GM12878 (cell line): ENCODE results near the gene DNAJC15. TPM values are rescaled to one million over a fixed set of nuclear protein-coding genes. Genes with fewer than 3 reads are reported as not detected.

Source experiments
- ATAC-seq: fragments of 200-7000 bp; cut with Tn5 transposase; 3 replicates; pipeline ENCODE4 v1.9.1; 2020; ENCODE audit warnings: mild to moderate bottlenecking, moderate library complexity
- BruUV-seq: library from RNA; stranded (reverse); fragments of 400-500 nt; replicated peaks from 2 replicates; lab custom pipeline; 2021; lab: Mats Ljungman, UMichigan
- CTCF ChIA-PET: fragments of 300-600 bp; sonication (Branson Sonifier 250); formaldehyde crosslinking; extraction: SDS; loops from one replicate; lab custom pipeline; 2021; ENCODE audit warnings: inconsistent platforms; lab: Yijun Ruan, JAX
- POLR2A ChIA-PET: fragments of 350-600 bp; formaldehyde crosslinking; extraction: SDS; loops from one replicate; lab custom pipeline; 2021; ENCODE audit warnings: inconsistent platforms; lab: Charles Lee
- RAD21 ChIA-PET: fragments of 300-600 bp; sonication (Branson Sonifier 250); formaldehyde crosslinking; loops from one replicate; lab custom pipeline; 2023; ENCODE audit warnings: antibody characterized with exemption; ENCODE audit not compliant: unreplicated experiment; lab: Charles Lee
- SMC1A ChIA-PET: fragments of 300-600 bp; sonication (Branson Sonifier 250); formaldehyde crosslinking; loops from one replicate; lab custom pipeline; 2023; ENCODE audit not compliant: unreplicated experiment, uncharacterized antibody; lab: Charles Lee
- DNase-seq: peaks from one replicate; pipeline ENCODE4 v3.0.0-alpha.2; 2011; ENCODE audit warnings: low read depth, low spot score
- FAIRE-seq: peaks from 3 replicates; lab custom pipeline; 2011; peaks lifted over from hg19 to GRCh38; lab: Jason Lieb, UNC
- H2AFZ ChIP-seq: 2 replicates; pipeline ENCODE4 v1.6.0; 2011; ENCODE audit warnings: low read depth, low read length, control low read depth; ENCODE audit not compliant: control insufficient read depth
- H3K27ac ChIP-seq: 2 replicates; pipeline ENCODE4 v1.5.1; 2011; ENCODE audit warnings: control low read depth; ENCODE audit not compliant: control insufficient read depth, insufficient read depth
- H3K27me3 ChIP-seq, 2 experiments: replicated peaks in 1 of 2; 2 replicates each; pipeline versions ENCODE4 v1.6.0 to v1.6.1; 2011; ENCODE audit warnings: low read length in 1 of 2; ENCODE audit not compliant: control insufficient read depth in 2 of 2, insufficient read depth in 2 of 2
- H3K36me3 ChIP-seq, 2 experiments: 2 replicates each; pipeline ENCODE4 v1.5.1; 2011; ENCODE audit warnings: low read length in 1 of 2; ENCODE audit not compliant: control insufficient read depth in 2 of 2, insufficient read depth in 2 of 2
- H3K4me1 ChIP-seq: 2 replicates; pipeline ENCODE4 v1.6.1; 2011; ENCODE audit warnings: mild to moderate bottlenecking, low read length, moderate library complexity, mixed read lengths; ENCODE audit not compliant: control insufficient read depth, insufficient read depth
- H3K4me2 ChIP-seq: 2 replicates; pipeline ENCODE4 v1.6.0; 2011; ENCODE audit warnings: control low read depth; ENCODE audit not compliant: control insufficient read depth, insufficient read depth
- H3K4me3 ChIP-seq: fragments of 200-600 bp; sonication (generic); 2 replicates; pipeline ENCODE4 v1.5.1; 2016
- H3K79me2 ChIP-seq: 2 replicates; pipeline ENCODE4 v1.6.0; 2011; ENCODE audit warnings: low read length; ENCODE audit not compliant: control insufficient read depth, insufficient read depth
- H3K9ac ChIP-seq: 2 replicates; pipeline ENCODE4 v1.8.0; 2011; ENCODE audit warnings: low read length, control low read depth, mixed read lengths; ENCODE audit not compliant: control insufficient read depth, insufficient read depth
- H3K9me3 ChIP-seq: replicated peaks from 3 replicates; pipeline ENCODE4 v1.5.1; 2011; ENCODE audit warnings: mild to moderate bottlenecking, low read length; ENCODE audit not compliant: control insufficient read depth, insufficient read depth
- H4K20me1 ChIP-seq: 2 replicates; pipeline ENCODE4 v1.6.0; 2011; ENCODE audit not compliant: control insufficient read depth, insufficient read depth
- ATF7 ChIP-seq: fragments of 450-650 bp; IDR thresholded peaks from 2 replicates; pipeline ENCODE4 v1.6.1; 2016; ENCODE audit warnings: low read depth, mild to moderate bottlenecking
- BCL11A ChIP-seq: IDR thresholded peaks from 2 replicates; pipeline ENCODE4 v1.6.1; 2011; ENCODE audit warnings: low read depth, low read length
- CREM ChIP-seq: IDR thresholded peaks from 2 replicates; pipeline ENCODE4 v1.6.1; 2014; ENCODE audit warnings: antibody characterized with exemption, low read depth
- GABPA ChIP-seq: IDR thresholded peaks from 2 replicates; pipeline ENCODE4 v1.6.1; 2014; ENCODE audit warnings: antibody characterized with exemption, low read depth, mild to moderate bottlenecking, inconsistent platforms
- HCFC1 ChIP-seq: fragments of 150-350 bp; IDR thresholded peaks from 2 replicates; pipeline ENCODE4 v1.6.1; 2014; ENCODE audit warnings: low read length
- IRF4 ChIP-seq: IDR thresholded peaks from 2 replicates; pipeline ENCODE4 v1.6.1; 2011; ENCODE audit warnings: low read depth, low read length
- JUND ChIP-seq: IDR thresholded peaks from 2 replicates; pipeline ENCODE4 v1.6.1; 2012; ENCODE audit warnings: low read depth, mild to moderate bottlenecking, low read length, improper control_type of control experiment, moderate library complexity
- MEF2A ChIP-seq: IDR thresholded peaks from 2 replicates; pipeline ENCODE4 v1.6.1; 2011; ENCODE audit warnings: low read depth, mild to moderate bottlenecking, low read length, moderate library complexity; ENCODE audit not compliant: insufficient read depth
- MTA2 ChIP-seq: fragments of 450-650 bp; IDR thresholded peaks from 2 replicates; pipeline ENCODE4 v1.6.1; 2016; ENCODE audit warnings: low read depth, mild to moderate bottlenecking, moderate library complexity
- NR2C1 ChIP-seq: fragments of 450-650 bp; IDR thresholded peaks from 2 replicates; pipeline ENCODE4 v1.6.1; 2017; ENCODE audit warnings: antibody characterized with exemption, mild to moderate bottlenecking, moderate library complexity
- POLR2AphosphoS2 ChIP-seq: IDR thresholded peaks from 2 replicates; pipeline ENCODE4 v1.6.1; 2011; ENCODE audit warnings: low read depth, mild to moderate bottlenecking, low read length, improper control_type of control experiment, moderate library complexity
- SMAD5 ChIP-seq: IDR thresholded peaks from 2 replicates; pipeline ENCODE4 v1.6.1; 2016; ENCODE audit warnings: antibody characterized with exemption, low read depth
- SMARCA5 ChIP-seq: fragments of 450-650 bp; IDR thresholded peaks from 2 replicates; pipeline ENCODE4 v1.6.1; 2017; ENCODE audit warnings: mild to moderate bottlenecking
- SMC3 ChIP-seq: IDR thresholded peaks from 2 replicates; pipeline ENCODE4 v1.6.1; 2011; ENCODE audit warnings: low read length, improper control_type of control experiment, borderline replicate concordance
- WGBS: methylation state at CpG from one replicate; pipeline ENCODE4 v1.1.6; 2016; ENCODE audit warnings: low lambda C conversion rate; ENCODE audit not compliant: insufficient replicate concordance, insufficient coverage; ENCODE audit errors: missing lambda C conversion rate; 5-methylcytosine and 5-hydroxymethylcytosine counted together
- in situ Hi-C: fragments of 300-500 bp; cut with MboI; formaldehyde crosslinking; loops from 9 replicates; pipeline ENCODE4 v1.14.3; 2018; ENCODE audit warnings: mixed read lengths
- intact Hi-C: fragments of 100-400 bp; cut with micrococcal nuclease; formaldehyde crosslinking; loops from one replicate; pipeline ENCODE4 v1.14.2; 2022; ENCODE audit not compliant: unreplicated experiment
- polyA plus RNA-seq, 11 experiments: library from polyadenylated mRNA; depleted of rRNA in 4 of 11; unstranded in 6 of 11; stranded (reverse) in 5 of 11; fragments of >200 nt; fragmentation: Nextera tagmentation in 4 of 11; fragmentation: Illumina TruSeq in 1 of 11; extraction: Ambion mirVana in 4 of 11; extraction: Trizol in 1 of 11; gene quantifications; 1 replicate in 1 of 11; 2 replicates in 10 of 11; pipeline versions ENCODE4 v1.2.1 to v1.2.3, GENCODE V29; 2011 to 2016; ENCODE audit warnings: inconsistent platforms in 2 of 11, missing spikeins in 2 of 11, low read depth in 1 of 11
- total RNA-seq, 4 experiments: library from RNA; depleted of rRNA in 3 of 4; stranded (reverse); fragments of >200 nt in 3 of 4; fragmentation: Illumina TruSeq in 1 of 4; extraction: Trizol in 1 of 4; gene quantifications; 2 replicates each; pipeline versions ENCODE4 v1.2.1 to v1.2.3, GENCODE V29; 2013 to 2021
- TF ChIP-seq, protein P1 (sequence below): fragments of 450-650 bp; formaldehyde crosslinking; IDR thresholded peaks from 2 replicates; pipeline ENCODE4 v1.5.0; 2022; ENCODE audit warnings: mild to moderate bottlenecking, missing genetic modification characterization
- TF ChIP-seq, protein P2 (sequence below): fragments of 450-650 bp; IDR thresholded peaks from 2 replicates; pipeline ENCODE4 v1.6.1; 2014; ENCODE audit warnings: mild to moderate bottlenecking

Gene DNAJC15
- total and polyA plus RNA-seq, 10 of the 15 experiments (the other 5 are each of a cell fraction or from before 2014, with no cell fraction given) = 13.1 to 104 (median 54.4) TPM

DNA sequence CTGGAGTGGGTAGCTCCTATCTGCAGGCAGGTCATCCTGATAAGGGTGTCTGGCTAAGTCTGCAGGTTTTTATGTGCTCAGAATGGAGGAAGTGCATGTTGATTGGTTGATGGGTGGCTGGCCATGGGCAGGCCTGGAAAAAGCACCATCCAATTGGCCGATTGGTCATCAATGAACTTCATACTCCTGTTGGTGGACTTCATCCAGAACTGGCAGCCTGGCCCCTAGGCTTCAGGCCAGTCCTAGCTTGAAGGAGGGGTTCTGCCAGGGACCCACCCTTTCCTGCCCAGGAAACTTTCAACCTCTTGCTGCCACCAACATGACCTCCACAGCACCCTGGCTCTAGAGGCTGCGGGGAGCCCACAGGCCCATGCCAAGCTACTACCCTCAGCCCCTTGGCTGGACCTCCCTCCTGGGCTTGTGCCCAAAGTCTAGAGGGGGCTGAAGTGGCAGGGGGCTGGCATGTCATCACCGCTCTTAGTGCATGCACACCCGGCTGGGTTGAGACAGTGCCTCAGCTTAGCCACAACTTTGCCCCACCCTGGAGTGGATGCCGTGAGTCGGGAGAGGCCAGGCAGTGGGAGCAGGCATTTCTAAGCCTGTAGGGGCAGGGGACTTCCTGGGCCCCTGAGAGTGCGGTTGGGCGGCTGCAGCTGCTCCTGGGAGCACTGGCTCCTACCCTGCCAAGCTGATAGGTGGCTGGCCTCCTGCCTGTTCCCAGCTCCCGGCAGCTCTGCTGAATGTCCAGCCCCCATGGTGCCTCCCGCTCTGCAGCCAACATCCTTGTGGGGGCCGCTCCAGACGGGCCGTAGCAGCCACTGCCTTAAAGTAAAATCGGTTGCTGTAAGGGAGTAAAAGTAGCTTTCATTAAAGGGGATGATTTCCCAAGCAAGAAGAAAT lies 13.2 kb downstream of the DNAJC15 start:
- intact Hi-C loops = no loop called here
- peaks cover 8 to 10% of the 10 kb centered on the region in 2 experiments; a peak in 3 of 4 replicates for H3K36me3 ChIP-seq
- SMC1A ChIA-PET = interaction anchor here (1.0 to 1.7 kb wide), 3 partner anchors 9 to 65 kb away, joined by 3 read pairs; no protein-coding TSS in a partner anchor
- H2AFZ ChIP-seq = no peak overlapping the region
- no peak overlapping the region for H3K9ac ChIP-seq
- H3K9me3 ChIP-seq = peaks cover 6% of the 10 kb centered on the region; the same call in 1 of the 3 replicates
- H3K4me3 ChIP-seq = no peak overlapping the region
- no TSS peak for BruUV-seq
- FAIRE-seq (no peak), DNase-seq (no peak), ATAC-seq (no peak)
- RAD21 ChIA-PET = no interaction called here
- H3K27ac ChIP-seq = no peak overlapping the region
- 95% methylated on average over 14 of the region's 14 CpGs for WGBS
- peaks cover 8% of the 10 kb centered on the region for H3K4me1 ChIP-seq
- POLR2A ChIA-PET = interaction anchor here (0.6 kb wide), 1 partner anchor 725 kb away, joined by 3 read pairs; no protein-coding TSS in a partner anchor
- CTCF ChIA-PET = interaction anchor here (1.0 to 1.8 kb wide), 4 partner anchors 10 to 49 kb away, joined by 3 to 5 read pairs (median 4); partner anchors contain the start of gene DNAJC15
- no peaks in the 10 kb centered on the region for H3K27me3 ChIP-seq
- H3K79me2 ChIP-seq = peaks cover 21% of the 10 kb centered on the region
- in situ Hi-C loops = no loop called here
- no peaks in the 10 kb centered on the region for H4K20me1 ChIP-seq
- no peak overlapping the region for H3K4me2 ChIP-seq
- TF ChIP-seq JUND (no peak), NR2C1 (no peak), GABPA (no peak), IRF4 (no peak), SMC3 (no peak), HCFC1 (no peak), SMAD5 (no peak), BCL11A (no peak), POLR2AphosphoS2 (no peak), ATF7 (no peak), CREM (no peak), MTA2 (no peak), SMARCA5 (no peak), MEF2A (no peak)
- TF ChIP-seq, protein P1, sequence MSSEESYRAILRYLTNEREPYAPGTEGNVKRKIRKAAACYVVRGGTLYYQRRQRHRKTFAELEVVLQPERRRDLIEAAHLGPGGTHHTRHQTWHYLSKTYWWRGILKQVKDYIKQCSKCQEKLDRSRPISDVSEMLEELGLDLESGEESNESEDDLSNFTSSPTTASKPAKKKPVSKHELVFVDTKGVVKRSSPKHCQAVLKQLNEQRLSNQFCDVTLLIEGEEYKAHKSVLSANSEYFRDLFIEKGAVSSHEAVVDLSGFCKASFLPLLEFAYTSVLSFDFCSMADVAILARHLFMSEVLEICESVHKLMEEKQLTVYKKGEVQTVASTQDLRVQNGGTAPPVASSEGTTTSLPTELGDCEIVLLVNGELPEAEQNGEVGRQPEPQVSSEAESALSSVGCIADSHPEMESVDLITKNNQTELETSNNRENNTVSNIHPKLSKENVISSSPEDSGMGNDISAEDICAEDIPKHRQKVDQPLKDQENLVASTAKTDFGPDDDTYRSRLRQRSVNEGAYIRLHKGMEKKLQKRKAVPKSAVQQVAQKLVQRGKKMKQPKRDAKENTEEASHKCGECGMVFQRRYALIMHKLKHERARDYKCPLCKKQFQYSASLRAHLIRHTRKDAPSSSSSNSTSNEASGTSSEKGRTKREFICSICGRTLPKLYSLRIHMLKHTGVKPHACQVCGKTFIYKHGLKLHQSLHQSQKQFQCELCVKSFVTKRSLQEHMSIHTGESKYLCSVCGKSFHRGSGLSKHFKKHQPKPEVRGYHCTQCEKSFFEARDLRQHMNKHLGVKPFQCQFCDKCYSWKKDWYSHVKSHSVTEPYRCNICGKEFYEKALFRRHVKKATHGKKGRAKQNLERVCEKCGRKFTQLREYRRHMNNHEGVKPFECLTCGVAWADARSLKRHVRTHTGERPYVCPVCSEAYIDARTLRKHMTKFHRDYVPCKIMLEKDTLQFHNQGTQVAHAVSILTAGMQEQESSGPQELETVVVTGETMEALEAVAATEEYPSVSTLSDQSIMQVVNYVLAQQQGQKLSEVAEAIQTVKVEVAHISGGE (CRISPR knock-in tag) = no peak
- TF ChIP-seq, protein P2, sequence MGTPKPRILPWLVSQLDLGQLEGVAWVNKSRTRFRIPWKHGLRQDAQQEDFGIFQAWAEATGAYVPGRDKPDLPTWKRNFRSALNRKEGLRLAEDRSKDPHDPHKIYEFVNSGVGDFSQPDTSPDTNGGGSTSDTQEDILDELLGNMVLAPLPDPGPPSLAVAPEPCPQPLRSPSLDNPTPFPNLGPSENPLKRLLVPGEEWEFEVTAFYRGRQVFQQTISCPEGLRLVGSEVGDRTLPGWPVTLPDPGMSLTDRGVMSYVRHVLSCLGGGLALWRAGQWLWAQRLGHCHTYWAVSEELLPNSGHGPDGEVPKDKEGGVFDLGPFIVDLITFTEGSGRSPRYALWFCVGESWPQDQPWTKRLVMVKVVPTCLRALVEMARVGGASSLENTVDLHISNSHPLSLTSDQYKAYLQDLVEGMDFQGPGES = no peak
